ENCODE measurements around the gene TLX2. TPM values are rescaled to one million over a fixed set of nuclear protein-coding genes. Genes with fewer than 3 reads are reported as not detected.

The TLX2 gene
- total RNA-seq, 2 donors from 2014 or later = not detected

DNA sequence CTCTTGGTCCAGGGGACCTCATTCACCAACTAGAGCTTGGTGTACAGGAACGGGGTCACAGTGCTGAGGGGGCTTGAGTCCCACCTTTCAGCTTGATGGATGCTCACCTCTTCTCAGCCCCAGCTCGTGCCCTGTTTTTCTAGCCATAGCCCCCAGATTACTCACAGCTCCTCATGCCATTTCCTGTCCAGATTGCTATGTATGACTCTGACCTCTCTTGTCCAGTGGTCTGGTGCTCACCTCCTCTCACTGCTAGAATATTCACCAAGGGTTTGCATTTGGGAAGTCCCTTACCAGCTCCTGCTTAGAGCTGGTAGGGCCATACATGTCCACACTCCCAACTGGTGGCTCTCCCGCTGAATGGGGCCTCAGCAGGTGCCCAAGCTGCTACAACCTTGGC is 20.7 kb upstream of the TLX2 start:
- DNase-seq (ENCODE audit: low spot score) = peak; percentile 29
- intact Hi-C loops (cut with DNase I) = no loop called here

DNA sequence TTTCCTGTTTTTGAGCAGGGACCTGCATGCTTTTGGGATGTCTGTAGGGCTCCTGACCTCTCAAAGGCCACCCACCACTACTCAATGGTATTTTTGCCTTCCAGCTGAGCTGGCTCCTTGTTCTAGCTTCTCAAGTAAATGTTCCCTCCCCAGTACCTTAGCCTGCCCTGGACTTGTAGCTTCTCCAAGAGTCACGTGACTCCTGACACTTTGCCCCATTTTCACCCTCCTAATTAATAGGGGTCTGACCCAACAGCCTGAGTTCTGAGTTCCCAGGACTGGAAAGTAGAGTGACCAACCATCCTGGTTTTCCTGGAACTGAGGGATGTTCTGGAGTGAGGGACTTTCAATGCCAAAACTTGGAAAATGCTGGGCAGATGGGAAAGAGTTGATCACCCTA is 18.8 kb upstream of the TLX2 start:
- DNase-seq (ENCODE audit: low spot score) = no peak
- intact Hi-C loops (cut with DNase I) = no loop called here

DNA sequence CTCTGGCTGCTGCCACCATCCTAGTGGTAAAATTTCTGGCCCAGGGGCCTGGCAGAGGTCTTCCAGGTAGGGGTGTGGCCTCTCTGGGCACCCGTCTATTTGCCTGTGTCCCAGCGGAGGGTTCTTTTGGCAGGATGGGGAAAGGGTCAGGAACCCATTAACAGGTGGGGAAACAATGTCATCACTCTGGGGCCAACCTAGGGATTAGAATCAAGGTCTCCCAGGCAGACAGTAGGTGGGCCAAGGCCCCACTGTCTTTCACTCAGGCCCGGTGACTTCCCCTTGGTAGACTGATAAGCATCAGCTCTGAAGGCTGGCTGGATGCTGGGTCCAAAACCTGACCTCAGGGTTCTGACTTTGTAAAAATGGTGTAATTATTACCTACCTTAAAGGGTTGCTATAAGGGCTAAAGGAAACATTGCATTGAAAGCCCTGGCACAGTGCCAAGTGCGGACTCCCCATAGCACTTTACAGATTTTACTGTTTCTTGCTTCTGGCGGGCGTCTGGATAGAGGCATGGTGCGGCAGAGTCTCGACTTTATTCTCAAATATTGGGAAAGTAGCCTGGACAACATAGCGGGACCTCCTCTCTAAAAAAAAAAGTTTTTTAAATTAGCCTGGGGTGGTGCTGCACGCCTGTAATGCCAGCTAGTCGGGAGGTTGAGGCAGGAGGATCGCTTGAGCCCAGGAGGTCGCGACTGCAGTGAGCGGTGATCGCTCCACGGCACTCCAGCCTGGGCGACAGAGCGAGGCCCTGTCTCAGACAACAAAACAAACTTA is 17.1 kb upstream of the TLX2 start:
- intact Hi-C loops (cut with DNase I) = no loop called here
- DNase-seq (ENCODE audit: low spot score) = peak; percentile 67

DNA sequence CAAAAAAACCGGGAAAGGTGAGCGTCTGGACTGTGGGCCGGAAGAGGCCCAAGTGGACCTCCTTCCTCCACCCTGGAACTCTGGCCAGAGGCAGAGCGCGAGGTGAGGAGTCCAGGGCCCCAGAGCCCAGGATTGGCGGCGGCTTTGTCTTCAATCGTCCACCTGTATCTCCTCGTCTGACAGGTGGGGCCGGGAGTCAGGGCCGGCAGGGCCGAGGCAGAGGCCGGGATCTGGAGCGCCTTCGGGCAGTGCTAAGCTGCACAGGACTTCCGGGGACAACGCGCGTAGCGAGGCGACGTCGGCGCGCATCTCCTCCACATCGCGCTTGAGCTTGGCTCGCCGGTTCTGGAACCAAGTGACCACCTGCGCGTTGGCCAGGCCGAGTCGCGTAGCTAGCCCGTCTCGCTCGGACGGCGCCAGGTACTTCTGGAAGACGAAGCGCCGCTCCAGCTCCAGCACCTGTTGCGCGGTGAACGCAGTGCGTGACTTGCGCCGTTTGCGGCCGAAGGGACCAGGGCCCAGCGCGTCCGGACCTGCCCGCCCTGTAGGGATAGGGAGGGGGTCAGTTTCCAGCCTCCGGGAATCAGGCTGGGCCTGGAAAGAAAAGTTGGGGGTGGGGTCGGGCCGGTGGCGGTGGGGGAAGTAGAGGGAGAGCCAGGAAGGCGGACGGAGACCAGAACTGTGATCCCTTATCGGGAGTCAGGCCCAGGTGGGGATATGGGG is 16.3 kb upstream of the TLX2 start:
- DNase-seq (ENCODE audit: low spot score) = peak; percentile 80
- intact Hi-C loops (cut with DNase I) = no loop called here

DNA sequence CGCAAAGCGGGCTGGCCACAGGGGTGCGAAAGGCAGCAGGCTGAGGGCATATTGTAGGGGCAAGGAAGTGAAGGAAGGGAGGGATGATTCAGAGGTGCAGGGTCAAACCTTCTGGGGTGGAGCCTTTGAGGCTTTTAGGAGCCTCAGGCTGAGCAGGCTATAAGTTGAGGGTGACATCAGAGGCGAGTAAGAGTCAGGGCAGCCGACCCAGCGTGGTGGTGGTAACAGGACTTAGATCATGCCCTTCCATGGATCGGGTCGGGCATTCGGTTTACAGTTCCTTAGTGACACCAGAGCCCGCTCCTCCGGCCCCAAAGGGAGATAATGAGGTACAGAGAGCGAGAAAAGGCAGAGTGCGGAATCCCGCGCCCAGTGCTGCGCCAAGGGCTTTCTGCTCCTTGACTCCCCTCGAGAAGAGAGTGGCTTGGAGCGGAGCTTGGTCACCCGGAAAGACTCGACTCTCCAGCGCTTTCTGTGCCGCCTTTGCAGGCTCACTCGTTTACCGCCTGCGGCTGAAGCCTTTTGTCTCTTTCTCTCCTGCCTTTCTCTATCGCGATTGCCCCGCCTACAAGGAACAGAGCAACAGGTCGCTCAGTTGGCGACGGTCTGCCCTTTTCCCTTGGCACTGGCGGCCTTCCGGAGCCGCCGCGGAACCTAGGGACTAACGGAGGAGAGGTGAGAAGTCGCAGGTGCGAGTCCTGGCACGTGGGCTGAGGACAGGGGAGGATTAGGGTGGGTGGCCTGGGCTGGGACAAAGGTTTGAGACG is 15.6 kb upstream of the TLX2 start:
- intact Hi-C loops (cut with DNase I) = no loop called here

DNA sequence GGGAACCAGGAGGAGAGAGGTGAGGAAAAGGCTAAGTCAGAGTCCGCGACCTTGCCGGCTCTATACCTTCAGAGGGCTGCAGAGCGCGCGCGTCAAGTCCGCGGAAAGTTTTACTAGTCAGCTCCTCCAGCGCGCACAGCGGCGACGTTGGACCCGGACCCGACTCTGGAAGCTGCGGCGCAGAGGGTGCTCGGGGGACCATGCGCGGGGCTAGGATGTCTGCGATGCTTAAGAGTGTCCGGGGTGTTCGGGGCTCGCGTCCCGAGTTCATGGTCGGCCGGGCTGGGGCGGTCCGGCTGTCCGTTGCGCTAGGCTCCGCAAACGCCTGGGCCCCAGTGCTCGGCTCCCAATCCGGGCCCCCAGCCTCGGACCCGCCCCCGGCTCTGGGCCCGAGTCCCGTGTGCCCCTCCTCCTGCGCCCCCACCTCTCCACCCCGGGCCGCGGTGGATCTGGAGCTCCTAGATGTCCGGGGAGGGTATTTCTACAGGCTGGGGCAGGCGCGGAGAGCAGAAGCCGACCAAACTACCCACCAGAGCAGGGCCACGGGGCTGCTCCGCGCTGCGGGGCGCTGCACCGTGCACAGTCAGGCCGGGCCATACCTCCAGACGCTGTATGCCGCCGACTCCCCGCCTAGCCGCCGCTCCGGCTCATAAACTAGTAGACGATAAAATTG is 14.8 kb upstream of the TLX2 start, which contains the start of gene LBX2:
TSS of gene LBX2 (minus strand) at position 337 of the 673 bp plus-strand sequence. CDS start at position 271, 66 bp downstream.
- DNase-seq (ENCODE audit: low spot score) = peak; percentile 80
- intact Hi-C loops (cut with DNase I) = no loop called here

More for the DNA sequence above, 15.6 kb upstream of the TLX2 start:
- peak; percentile 73 for DNase-seq (ENCODE audit: low spot score)

DNA sequence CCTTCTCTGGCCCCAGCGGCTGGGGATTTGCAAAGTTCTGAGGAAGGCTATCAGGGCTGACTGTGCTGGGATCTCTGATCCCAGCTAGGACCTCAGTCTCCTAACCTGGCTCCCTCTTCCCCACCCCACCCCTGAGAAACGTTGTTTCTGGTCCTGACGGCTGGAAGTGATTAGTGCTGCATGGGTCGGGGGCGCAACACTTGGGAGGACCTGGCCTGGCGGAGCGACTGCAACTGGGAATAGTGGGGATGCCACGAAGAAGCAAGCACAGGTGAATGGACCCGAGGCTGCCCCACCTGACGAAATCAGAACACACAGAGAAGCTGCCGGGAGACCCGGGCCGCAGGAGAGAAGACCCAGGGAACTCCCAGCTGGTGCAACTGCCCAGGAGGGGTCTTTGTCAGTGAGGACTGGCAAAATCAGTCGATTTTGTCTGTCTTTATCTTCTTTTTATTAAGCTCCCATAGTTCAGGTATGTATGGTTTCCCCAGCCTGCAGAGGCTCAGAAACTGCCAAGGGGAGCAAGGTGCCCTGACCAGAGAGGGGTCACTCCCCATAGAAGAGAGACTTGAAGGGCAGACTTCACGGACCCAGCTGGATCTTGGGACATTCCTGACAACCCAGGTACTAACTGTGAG is 14.2 kb upstream of the TLX2 start:
- intact Hi-C loops (cut with DNase I) = no loop called here
- DNase-seq (ENCODE audit: low spot score) = peak; percentile 38

DNA sequence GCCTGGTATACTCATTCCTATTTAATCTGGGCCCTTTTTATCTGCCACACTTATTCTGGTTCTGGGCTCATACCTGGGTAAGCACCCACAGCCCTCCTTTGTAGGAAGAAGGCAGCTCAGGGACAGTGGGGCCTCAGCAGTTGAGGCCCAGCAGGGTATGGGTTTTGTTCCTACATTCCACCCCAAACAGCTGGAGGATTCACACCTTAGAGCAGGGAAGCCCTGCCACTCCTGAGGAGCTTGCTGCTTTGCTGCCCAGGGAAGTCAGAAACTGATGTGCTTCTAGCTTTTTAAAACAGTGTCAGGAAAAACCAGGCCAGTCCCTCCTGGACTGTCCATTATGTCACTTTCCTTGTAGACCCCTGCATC is 13.7 kb upstream of the TLX2 start:
- intact Hi-C loops (cut with DNase I) = no loop called here

DNA sequence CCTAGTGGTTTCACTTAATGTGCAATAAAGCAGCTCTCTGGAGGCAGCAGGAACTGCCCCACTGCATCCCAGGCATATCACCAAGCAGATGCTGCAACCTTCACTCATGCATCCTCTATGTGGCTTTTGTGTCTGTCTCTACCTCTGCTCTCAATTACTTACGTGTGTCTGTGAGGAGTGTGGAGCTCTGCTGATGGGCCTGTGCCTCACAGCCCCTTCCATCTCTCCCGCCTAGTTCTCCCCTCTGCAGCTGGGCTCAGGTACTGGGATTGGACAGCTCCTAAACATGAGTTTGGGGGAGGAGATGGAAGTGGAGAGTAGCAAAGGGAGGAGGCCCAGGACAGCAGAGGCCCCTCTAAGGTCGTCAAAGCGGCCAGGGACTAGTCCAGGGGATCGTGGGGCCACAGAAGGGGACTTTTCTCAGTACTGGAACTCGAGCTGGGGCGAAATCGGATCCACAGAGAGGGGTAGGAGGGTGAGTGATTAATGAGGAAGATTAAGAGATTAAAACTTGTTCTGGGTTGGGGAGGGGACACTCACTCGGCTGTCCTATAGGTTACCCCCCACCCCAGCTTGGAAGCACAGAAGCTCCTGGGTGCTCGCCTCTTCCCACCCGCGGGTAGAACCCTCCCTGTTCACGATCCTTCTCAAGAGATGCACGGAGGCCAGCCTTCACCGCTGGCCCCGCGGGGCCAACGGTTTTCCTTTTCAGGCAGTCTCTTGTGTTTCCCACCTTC is 12.7 kb upstream of the TLX2 start:
- peak; percentile 61 for DNase-seq (ENCODE audit: low spot score)
- intact Hi-C loops (cut with DNase I) = no loop called here

More for the DNA sequence above, 13.7 kb upstream of the TLX2 start:
- no peak for DNase-seq (ENCODE audit: low spot score)

DNA sequence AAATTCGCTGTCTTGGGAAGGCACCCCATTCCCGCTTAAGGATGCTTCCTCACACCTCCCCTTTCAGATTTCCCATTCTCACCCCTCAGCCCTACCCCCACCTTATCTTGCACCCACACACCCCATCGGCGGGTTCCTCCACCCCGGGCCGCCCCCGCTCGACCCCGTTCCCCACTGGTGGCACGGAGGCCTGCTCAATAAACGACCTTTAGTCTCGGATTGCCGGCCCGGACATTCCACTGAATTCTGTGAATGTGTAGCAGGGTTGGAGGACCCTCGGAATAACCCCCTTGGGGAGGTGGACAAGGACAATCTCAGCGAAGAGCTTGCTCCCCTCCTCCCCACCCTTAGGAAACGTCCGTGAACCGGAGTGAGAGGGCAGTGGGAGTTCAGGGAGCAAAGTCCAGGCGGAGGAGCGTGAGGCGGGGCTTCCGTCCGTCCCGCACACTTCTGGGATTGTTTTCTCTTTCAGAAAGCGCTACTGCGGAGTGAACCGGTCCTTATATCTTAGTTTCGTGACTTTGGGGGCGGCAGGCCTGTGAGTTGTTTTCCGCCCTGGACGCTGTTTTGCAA is 12.0 kb upstream of the TLX2 start:
- peak; percentile 79 for DNase-seq (ENCODE audit: low spot score)
- intact Hi-C loops (cut with DNase I) = no loop called here

DNA sequence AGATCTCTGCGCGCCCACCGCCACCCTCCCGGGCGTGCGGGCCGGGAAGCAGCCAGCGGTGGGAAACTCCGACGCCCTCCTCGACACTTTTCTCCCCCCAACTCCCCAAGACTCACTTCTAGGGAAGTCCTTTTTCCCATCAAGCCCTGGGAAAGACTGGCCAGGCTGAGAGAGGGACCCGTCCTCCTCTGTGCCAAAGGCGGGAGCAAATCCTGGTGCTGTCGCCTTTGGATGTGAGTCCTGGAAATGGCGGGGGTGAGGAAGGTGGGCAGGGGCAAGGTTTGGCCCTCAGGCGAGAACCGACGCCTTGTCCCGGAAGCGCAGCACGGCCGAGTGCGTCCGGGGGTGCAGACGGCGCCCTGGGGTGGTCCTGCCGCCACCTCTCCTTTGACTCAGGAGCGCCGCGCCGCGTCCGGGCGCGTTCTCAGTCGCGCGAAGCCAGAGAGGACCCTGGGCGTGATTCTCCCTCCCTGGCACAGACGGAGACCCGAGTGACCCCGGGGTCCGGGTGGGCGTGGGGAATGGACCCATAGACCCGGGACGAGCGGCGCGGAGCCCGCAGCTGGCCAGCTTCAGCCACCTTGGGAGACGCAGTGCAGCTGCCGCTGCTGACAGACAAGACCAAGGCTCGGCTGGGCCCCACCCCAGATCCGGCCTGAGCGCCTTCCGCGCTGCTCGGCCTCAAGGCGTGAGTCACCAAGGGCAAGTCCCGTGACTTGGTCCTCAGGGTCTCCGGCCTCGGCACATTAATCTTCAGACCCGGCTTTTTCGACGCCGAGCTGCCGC is 11.3 kb upstream of the TLX2 start:
- peak; percentile 94 for DNase-seq (ENCODE audit: low spot score)
- intact Hi-C loops (cut with DNase I) = no loop called here

DNA sequence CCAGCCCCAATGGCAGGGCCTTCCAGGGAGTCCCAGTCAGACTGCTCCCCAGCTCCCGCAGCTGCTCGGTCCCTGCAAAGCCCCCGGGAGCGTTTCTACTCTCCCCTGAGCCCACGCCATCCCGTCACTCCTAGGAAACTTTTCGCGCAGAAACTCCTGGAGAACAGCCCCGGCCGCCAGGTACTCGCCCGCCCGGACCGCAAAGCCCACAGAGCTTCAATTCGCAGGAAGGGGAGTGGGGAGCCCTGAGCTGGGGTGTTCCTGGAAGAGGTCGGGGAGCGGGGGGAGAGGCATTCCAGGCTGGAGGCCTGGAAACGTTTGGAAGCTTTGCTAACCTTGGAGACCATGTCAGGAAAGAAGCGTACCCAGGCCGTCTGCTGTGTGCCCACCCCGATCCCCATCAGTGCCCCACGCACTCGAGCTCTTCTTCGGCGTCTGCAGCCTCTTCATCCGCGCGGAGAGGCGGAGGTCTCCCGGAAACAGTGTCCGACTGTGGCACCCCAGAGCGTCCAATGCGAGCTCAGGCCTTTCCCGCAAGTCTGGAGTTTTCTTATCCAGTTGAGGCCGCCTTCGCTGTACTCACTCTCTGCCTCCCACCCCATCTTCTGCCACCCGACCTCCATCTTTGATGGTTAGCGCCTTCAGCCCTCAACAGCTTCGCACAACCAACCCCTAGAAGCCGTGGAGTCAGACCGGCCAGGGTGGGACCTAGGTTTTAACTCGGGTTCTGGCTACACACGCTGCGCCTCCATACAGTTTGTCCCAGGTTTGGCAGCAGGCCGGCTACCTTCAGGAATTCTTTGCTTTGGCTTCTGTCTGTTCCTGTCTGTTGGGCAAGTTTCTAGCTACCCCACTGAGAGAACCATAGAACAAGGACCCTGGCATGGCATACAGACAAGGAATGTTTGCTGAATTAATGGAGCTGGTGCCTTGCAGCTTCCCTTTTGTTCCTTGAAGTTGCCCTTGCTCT is 10.5 kb upstream of the TLX2 start:
- peak; percentile 82 for DNase-seq (ENCODE audit: low spot score)
- intact Hi-C loops (cut with DNase I) = no loop called here

DNA sequence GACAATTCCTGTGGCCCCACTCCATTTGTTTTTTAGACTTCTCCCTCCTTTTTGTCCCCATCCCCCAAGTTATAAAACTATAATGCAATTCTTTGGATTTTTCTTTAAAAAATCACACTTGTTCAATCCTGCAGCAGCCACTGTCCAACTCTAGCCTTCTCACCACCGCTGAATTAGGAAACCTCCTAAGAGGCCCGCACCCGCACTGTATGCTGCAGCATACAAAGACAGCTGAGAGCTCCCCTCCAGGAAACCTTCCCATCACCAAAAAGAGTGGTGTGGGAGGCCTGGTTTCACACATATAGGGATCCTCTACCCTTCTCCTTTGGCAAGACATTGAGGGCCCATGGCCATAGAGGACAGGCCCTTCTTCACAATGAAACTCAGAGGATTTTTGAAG is 9.7 kb upstream of the TLX2 start:
- intact Hi-C loops (cut with DNase I) = no loop called here
- DNase-seq (ENCODE audit: low spot score) = peak; percentile 64

DNA sequence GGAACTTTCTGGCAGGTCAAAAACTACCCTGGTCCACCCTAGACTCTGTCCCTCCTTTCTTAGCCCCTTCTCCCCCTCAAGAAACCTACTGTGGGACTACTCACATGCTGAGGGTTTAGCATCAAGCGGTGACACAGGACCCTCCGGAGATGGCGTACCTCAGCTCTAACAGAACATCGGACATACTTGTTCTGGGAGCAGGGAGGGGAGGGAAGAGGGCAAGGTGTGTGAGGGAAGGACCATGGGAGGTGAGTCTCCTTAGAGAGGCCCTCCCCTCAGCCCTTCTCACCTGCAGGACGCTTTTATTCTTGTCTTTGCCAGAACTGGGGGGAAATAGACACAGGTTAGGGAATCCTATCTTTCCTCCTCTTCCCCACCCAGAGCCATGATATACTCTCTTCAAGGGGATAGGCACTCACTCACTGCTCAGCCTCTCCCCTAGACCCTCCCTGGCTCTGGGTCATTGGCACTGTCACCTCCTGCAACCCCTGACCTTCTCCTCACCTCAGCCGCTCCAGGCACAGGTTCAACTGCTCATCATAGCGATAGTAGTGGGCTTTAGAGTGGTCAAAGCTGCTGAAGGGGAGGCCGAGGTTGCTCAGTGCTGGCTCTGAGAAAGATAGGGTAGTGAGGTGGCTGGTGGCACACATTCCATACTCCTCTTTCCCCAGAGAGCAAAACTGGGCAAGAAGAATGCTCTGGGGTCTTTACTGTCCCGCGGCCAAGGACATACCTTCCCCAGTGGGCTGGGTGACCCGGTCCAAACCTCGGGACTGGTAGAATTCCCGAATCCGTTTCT is 8.6 kb upstream of the TLX2 start:
- no peak for DNase-seq (ENCODE audit: low spot score)
- intact Hi-C loops (cut with DNase I) = no loop called here

DNA sequence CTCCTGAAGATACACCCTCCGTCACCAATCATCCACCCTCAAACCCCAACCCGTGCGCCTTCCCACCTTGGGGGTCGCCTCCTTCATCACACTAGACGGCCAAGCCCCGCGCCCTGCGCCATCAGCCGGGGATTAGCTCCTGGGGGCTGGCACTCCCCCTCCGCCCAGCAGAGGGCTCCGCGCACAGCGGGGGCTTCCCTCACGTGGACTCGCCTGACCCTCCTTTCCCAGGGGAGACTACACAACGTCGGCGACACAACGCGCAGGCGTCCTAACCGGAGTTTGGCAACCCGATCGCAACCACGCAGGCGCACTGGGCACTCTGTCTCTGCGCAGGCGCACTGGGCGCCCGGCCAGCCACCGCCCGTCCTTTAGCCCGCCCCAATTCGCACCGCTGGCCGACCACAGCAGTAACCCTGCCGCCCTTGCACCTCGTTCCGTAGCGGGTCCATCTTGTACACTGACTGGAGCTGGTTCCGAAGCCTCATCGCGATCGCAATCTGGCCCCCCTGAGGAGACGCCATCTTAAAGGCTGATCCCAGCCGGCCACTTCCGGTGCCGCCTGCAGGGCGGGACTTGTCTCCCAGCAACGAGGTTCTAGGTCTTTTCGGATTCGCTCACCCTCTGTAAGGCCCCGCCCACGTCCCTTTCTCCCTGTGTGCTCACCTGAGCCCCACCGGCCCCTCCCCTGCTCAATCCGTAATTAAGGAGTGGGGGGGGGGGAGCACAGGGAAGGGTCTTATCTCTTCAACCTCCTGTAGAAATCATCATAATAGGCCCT is 6.9 kb upstream of the TLX2 start, which contains the start of gene PCGF1:
TSS of gene PCGF1 (minus strand) at position 551 of the 781 bp plus-strand sequence. CDS start at position 524, 27 bp downstream.
- DNase-seq (ENCODE audit: low spot score) = peak; percentile 100

More for the DNA sequence above, 6.9 kb upstream of the TLX2 start, which contains the start of gene PCGF1:
- intact Hi-C loops (cut with DNase I) = no loop called here
